CD1c-positive myeloid dendritic cell (primary cell): ENCODE data around the gene RASA3.

Source experiments
- DNase-seq: peaks from one replicate; pipeline ENCODE4 v3.0.0-alpha.2; 2016; ENCODE audit errors: extremely low spot score

RASA3 gene

GRCh38 chr13:114054830-114055439 lies 77.5 kb downstream of the RASA3 start:
- DNase-seq = no peak

- DNase-seq = no peak
Measured at GRCh38 chr13:114054264-114054663, 78.2 kb downstream of the RASA3 start.

- DNase-seq = peak; percentile 41
Measured at GRCh38 chr13:114053026-114053425, 79.4 kb downstream of the RASA3 start.

DNA sequence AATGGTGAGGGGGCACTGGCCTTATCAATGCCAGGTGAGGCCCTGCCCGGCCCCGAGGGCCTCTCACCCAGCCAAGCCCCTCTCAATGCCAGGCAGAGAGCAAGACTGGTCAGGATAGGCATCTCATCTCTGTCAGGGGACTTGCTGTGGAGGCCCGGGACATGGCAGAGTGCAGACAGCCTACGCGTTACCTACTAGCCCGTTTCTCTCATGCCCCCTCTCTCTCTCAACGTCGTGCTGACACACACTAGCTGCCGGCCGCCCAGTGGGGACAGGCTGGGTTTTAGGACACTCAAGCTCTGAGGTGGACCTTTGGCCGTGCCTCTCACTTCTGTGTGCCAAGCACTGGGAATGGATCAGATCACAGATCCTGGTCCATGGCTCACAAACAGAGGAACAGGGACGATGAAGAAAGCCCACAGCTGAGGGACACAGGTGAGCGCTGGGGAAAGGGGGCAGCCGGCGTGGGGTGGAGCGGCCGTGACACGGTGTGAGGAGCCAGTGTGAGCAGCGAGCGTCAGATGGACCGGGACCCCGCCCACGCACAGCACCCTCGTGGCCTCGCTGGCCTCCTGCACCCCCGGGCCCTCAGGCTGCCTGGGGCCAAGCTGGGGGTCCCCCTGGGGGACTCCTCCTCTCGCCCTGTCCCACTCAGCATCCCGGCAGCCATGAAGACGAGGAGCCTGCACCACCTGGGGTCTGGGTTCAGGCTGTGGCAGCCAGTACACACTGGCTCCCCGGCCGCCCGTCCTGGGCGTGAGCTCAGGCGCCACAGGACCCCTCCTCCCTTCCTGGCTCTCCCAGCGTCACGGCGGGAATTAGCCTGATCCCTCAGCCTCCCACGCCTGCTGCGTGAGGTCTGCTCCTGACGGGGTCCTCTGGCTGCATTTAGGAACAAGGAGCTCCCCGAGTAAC lies 81.6 kb downstream of the RASA3 start:
- no peak for DNase-seq

- no peak for DNase-seq
Measured at GRCh38 chr13:114049626-114050101, 82.8 kb downstream of the RASA3 start.

GRCh38 chr13:114049026-114049425 lies 83.4 kb downstream of the RASA3 start:
- DNase-seq = peak; percentile 78

GRCh38 chr13:114048443-114048842 lies 84.0 kb downstream of the RASA3 start:
- no peak for DNase-seq

GRCh38 chr13:114047358-114047881 lies 85.0 kb downstream of the RASA3 start:
- no peak for DNase-seq

DNA sequence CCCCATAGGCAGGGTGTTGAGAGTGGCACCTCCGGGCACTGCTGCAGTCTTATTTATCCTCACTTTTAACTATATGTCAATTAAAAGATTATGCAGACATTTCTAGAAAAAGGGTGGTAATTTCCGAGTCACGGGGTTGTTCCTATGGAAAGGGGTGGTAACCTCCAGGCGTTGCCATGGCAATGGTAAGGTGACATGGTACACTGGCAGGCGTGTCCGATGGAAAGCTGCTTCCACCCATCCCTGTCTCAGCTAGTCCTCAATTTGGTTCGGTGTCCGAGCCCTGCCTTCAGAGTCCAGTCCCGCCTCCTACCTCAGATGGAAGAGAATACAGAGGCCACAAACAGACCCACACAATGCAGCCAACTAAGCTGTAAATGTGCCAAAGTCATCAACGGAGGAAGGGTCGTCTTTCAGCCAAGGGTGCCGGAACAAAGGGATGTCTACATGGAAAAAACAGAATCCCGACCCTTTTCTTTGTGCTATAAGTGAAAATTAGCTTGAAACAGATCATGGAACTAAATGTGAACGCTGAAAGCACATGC lies 85.9 kb downstream of the RASA3 start:
- no peak for DNase-seq

DNA sequence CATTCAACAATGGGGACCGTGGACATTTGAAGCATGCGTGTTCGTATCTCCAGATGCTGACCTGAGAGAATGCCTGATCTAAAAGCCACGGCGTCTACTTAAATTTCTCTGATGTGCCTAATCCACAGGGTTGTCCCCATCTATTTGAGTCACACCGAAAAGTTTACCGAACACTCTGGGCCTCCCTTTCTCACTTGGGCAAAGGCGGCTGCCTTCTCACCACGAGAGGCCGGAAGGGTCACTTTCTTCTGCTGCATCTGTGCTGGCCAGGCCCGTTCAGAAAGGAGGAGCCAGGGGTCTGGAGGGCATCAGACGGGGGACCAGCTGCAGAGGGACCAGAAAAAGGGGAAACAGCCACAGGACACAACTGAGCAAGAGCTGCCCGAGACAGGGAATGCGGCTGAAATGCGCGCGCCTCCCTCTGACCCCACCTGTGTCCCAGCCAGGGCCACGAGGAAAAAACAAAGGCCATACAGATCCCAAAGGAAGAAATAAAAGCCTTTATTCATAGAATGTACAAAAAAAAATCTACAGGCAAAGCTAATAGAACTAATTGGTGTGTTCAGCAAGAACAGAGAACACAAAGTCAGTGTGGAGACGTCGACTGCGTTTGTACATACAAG lies 87.2 kb downstream of the RASA3 start:
- no peak for DNase-seq

- DNase-seq = peak; percentile 21
Measured at GRCh38 chr13:114044486-114044885, 87.9 kb downstream of the RASA3 start.

GRCh38 chr13:114043421-114044053 lies 88.9 kb downstream of the RASA3 start:
- peak; percentile 76 for DNase-seq

DNA sequence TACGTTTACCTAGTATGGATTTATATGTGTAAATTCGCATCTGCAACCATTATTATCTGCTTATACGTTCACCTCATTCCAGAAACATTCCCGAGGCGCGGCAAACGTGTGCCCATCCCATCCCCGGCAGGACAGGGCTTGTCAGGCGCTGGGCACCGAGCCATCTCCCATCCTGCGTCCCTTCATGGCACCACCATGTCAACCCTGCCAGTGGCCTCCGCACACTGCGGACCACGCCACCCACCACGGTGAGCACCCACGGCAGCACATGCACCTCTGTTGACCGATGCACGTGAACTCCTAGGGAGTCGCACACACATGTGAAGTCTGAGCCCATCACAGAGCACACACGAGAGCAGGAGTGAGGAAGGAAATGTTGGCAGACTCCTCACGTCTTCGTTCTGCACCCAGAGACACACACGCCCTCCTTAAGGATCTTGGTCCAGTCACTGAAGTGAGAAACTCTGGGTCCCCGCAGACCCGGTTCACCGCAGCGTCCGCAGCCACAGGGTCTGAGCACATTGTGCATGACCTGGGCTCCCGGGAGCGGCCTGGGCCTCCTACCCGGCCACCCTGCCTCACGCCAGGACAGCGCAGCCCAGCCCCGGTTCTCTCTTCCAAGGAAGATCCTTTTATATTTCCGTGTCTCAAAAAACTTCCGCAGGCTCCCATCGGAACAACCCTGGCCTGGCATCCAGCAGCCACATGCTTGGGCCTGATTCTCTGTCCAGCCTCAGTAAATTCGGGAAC lies 90.2 kb downstream of the RASA3 start:
- no peak for DNase-seq

GRCh38 chr13:114041493-114041892 lies 90.9 kb downstream of the RASA3 start:
- DNase-seq = no peak

DNA sequence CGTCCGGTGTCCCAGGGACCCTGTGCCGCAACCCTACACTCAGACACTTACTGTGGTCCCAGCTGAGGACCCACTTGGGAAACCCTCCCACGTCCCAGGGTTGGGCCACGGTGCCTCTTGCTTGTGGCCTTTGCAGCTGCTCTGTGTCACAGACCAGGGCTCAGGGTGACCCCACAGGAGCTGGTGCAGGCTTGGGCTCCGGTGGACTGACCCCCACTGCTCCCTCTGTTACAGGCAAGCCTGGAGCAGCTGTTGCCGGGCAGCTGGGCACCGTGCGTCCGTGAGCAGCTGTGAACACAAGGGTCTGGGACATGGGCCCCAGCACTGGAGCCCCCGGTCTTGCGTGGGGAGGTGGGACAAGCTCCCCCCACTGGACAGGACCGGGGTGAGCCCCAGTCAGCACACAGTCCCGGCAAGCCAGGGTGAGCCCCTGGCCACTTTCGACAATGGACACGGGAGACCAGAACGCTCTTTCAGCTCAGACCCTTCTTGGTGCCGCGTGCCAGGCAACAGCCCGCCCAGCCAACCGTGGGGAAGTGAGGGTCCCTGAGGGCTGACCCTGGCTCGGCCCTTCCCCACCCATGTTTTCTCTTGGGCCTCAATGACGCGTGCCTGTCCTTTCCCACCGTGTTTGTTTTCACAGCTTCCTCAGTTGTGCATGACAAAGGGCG lies 92.8 kb downstream of the RASA3 start:
- DNase-seq = no peak

DNA sequence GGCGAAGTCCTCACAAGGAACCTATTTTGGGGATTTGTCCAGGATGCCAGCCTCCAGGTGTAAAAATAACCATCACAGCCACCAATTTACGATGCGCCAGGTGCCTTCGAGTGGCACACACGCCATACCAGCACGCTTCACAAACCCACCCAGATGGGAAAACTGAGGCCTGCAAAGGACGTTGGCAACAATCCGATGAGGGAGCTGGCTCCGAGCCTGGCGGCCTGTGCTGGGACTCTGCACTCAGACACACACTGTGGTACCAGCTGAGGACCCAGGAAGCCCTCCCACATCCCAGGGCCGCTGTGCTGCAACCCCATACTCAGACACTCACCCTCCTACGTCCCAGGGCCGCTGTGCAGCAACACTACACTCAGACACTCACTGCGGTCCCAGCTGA lies 93.5 kb downstream of the RASA3 start:
- no peak for DNase-seq

DNA sequence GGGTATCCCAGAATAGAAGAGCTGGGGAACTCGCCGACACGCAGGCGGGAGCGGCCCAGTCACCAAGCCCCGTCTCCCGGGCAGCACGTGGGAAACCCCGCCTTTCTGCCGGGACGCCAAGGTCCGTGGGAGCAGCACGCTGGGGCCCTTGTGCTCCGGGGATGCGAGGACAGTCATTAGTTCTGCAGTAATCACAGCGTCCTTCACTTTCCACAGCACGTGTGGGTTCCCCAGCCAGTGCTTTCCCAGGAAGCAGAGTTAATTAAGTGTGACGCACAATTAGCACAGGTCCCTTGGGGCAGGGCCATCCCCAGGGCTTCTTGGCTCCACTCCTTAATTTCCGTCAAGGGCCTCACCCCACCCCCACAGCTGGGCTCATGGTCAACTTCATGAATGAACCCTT lies 94.2 kb downstream of the RASA3 start:
- no peak for DNase-seq

DNA sequence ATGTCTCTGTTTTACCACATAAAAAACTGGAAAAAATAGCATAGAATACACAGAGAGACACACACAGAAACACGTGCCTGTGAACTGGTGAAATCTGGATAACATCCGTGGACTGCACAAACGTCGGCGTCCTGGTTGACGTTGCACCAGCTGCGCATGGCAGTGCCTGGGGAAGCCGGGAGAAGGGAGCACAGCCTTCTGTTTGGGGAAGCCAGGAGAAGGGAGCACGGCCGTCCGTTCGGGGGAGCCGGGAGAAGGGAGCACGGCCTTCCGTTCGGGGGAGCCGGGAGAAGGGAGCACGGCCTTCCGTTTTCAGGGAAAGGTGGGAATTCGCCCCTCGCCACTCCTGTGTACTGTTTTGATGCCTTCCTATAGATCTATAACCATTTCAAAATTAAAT lies 94.7 kb downstream of the RASA3 start:
- DNase-seq = no peak

- DNase-seq = peak; percentile 63
Measured at GRCh38 chr13:114035583-114036531, 96.6 kb downstream of the RASA3 start.
